ENCODE data around the gene CELF3.

Gene CELF3

GRCh38 chr1:151720974-151721787, 4.6 kb upstream of the CELF3 start, which contains the start of gene RIIAD1:
Gene RIIAD1 (plus strand): TSS chr1:151721522. CDS start chr1:151721537, 15 bp downstream.
- POLR2A ChIA-PET = no interaction called here
- H3K4me1 ChIP-seq (ENCODE audit: control insufficient read depth, insufficient read depth, low read length) = no peaks in the 10 kb centered on the region
- H3K36me3 ChIP-seq (ENCODE audit: control insufficient read depth in 2 of 2, insufficient read depth in 1 of 2, low read length in 2 of 2) = no peaks in the 10 kb centered on the region
- H3K27ac ChIP-seq (ENCODE audit: extremely low read depth, low read depth, low read length) = no peak within 1 kb of the TSS
- CTCF ChIA-PET = interaction anchor here (0.5 to 1.6 kb wide), 4 partner anchors 10 to 128 kb away, joined by 3 to 11 read pairs (median 6); no protein-coding TSS in a partner anchor
- H3K4me3 ChIP-seq (ENCODE audit: low read depth, low read length) = peak within 1 kb of the TSS; percentile 26
- no peaks in the 10 kb centered on the region for H3K9me3 ChIP-seq (ENCODE audit: control insufficient read depth, insufficient read depth, low read depth, low read length)
- TF ChIP-seq SP3 (tag by site-specific recombination; IDR thresholded peaks at IDR 0.05) (0 out of 2 replicates have a peak, but pooled peaks have one; percentile 11), ZBTB11 (tag by site-specific recombination; conservative IDR thresholded peaks at IDR 0.05; ENCODE audit: low read depth) (no peak)

GRCh38 chr1:151720554-151720953, 4.0 kb upstream of the CELF3 start:
- CTCF ChIA-PET = interaction anchor here (0.5 to 1.6 kb wide), 4 partner anchors 11 to 127 kb away, joined by 3 to 11 read pairs (median 6); no protein-coding TSS in a partner anchor
- Histone ChIP-seq H3K4me1 (ENCODE audit: control insufficient read depth, insufficient read depth, low read length) (no peaks in the 10 kb centered on the region), H3K4me3 (ENCODE audit: low read depth, low read length) (no peak overlapping the region)

More at GRCh38 chr1:151720554-151720953, 4.0 kb upstream of the CELF3 start:
- POLR2A ChIA-PET = no interaction called here
- no peak overlapping the region for H3K27ac ChIP-seq (ENCODE audit: extremely low read depth, low read depth, low read length)
- TF ChIP-seq ZNF558 (tag by site-specific recombination; IDR thresholded peaks at IDR 0.05) (no peak), ZNF830 (tag by site-specific recombination; IDR thresholded peaks at IDR 0.05; ENCODE audit: low read depth) (no peak), PRDM4 (tag by site-specific recombination; IDR thresholded peaks at IDR 0.05) (no peak), ZNF324 (tag by site-specific recombination; IDR thresholded peaks at IDR 0.05) (no peak), TRIM28 (IDR thresholded peaks at IDR 0.05; ENCODE audit: borderline replicate concordance, low read length) (no peak), ZNF121 (tag by site-specific recombination; IDR thresholded peaks at IDR 0.05) (no peak), ZNF449 (tag by site-specific recombination; IDR thresholded peaks at IDR 0.05) (no peak), OSR2 (tag by site-specific recombination; IDR thresholded peaks at IDR 0.05) (no peak), ZXDB (tag by site-specific recombination; IDR thresholded peaks at IDR 0.05) (no peak), ZBTB44 (tag by site-specific recombination; IDR thresholded peaks at IDR 0.05) (no peak), ZNF548 (tag by site-specific recombination; IDR thresholded peaks at IDR 0.05) (no peak), ZNF221 (tag by site-specific recombination; IDR thresholded peaks at IDR 0.05; ENCODE audit: borderline replicate concordance) (no peak), ZBTB1 (tag by site-specific recombination; IDR thresholded peaks at IDR 0.05) (no peak), ZNF473 (tag by site-specific recombination; IDR thresholded peaks at IDR 0.05) (no peak), ZNF843 (tag by site-specific recombination; IDR thresholded peaks at IDR 0.05) (no peak), ZNF169 (tag by site-specific recombination; IDR thresholded peaks at IDR 0.05) (no peak), ZNF302 (tag by site-specific recombination; IDR thresholded peaks at IDR 0.05; ENCODE audit: low read depth) (no peak)
- H3K9me3 ChIP-seq (ENCODE audit: control insufficient read depth, insufficient read depth, low read depth, low read length) = no peaks in the 10 kb centered on the region
- no peaks in the 10 kb centered on the region for H3K36me3 ChIP-seq (ENCODE audit: control insufficient read depth in 2 of 2, insufficient read depth in 1 of 2, low read length in 2 of 2)
